ENCODE data around the gene PRPF19.
A peak's percentile ranks its signal among the peaks of the same experiment; 100 is the strongest.

The PRPF19 gene

GRCh38 chr11:60872961-60873524, 33.3 kb downstream of the PRPF19 start:
- peak; percentile 74 for DNase-seq (ENCODE audit: low read depth)

- no peak for DNase-seq (ENCODE audit: low read depth)
Measured at GRCh38 chr11:60872124-60872960, 34.0 kb downstream of the PRPF19 start.

GRCh38 chr11:60871378-60872061, 34.9 kb downstream of the PRPF19 start:
- no peak for DNase-seq (ENCODE audit: low read depth)

GRCh38 chr11:60870733-60871377, 35.5 kb downstream of the PRPF19 start:
- no peak for DNase-seq (ENCODE audit: low read depth)

GRCh38 chr11:60870276-60870675, 36.1 kb downstream of the PRPF19 start:
- DNase-seq (ENCODE audit: low read depth) = no peak

- no peak for DNase-seq (ENCODE audit: low read depth)
Measured at GRCh38 chr11:60869451-60869825, 36.9 kb downstream of the PRPF19 start.

GRCh38 chr11:60868682-60869450, 37.5 kb downstream of the PRPF19 start:
- no peak for DNase-seq (ENCODE audit: low read depth)

- no peak for DNase-seq (ENCODE audit: low read depth)
Measured at GRCh38 chr11:60867871-60868681, 38.3 kb downstream of the PRPF19 start.

- no peak for DNase-seq (ENCODE audit: low read depth)
Measured at GRCh38 chr11:60866911-60867870, 39.2 kb downstream of the PRPF19 start, which contains the start of gene ZP1. TSS of gene ZP1 (plus strand) at chr11:60867542. CDS start at chr11:60867562, 20 bp downstream.

GRCh38 chr11:60864856-60865513, 41.4 kb downstream of the PRPF19 start:
- DNase-seq (ENCODE audit: low read depth) = no peak

- no peak for DNase-seq (ENCODE audit: low read depth)
Measured at GRCh38 chr11:60863550-60864521, 42.5 kb downstream of the PRPF19 start.

GRCh38 chr11:60862171-60862570, 44.2 kb downstream of the PRPF19 start:
- no peak for DNase-seq (ENCODE audit: low read depth)

GRCh38 chr11:60860943-60861342, 45.4 kb downstream of the PRPF19 start:
- DNase-seq (ENCODE audit: low read depth) = no peak

GRCh38 chr11:60859616-60860250, 46.7 kb downstream of the PRPF19 start:
- DNase-seq (ENCODE audit: low read depth) = no peak

- DNase-seq (ENCODE audit: low read depth) = no peak
Measured at GRCh38 chr11:60858731-60859464, 47.5 kb downstream of the PRPF19 start.

- DNase-seq (ENCODE audit: low read depth) = no peak
Measured at GRCh38 chr11:60858236-60858635, 48.1 kb downstream of the PRPF19 start.

Data from non-pigmented ciliary epithelial cell (primary cell).